HG02642 (cell line): ENCODE results near the gene GALNT1.
"Not testable (repeated sequence)": the region's sequence is repeated elsewhere in the genome, so short reads cannot be mapped to it uniquely, and the experiment has no call there.

ENCODE experiments used
- ATAC-seq: cut with Tn5 transposase; IDR thresholded peaks from one replicate; pipeline ENCODE4 v1.9.1; 2021; ENCODE audit warnings: mild to moderate bottlenecking; ENCODE audit not compliant: unreplicated experiment, poor library complexity

GALNT1 gene

DNA sequence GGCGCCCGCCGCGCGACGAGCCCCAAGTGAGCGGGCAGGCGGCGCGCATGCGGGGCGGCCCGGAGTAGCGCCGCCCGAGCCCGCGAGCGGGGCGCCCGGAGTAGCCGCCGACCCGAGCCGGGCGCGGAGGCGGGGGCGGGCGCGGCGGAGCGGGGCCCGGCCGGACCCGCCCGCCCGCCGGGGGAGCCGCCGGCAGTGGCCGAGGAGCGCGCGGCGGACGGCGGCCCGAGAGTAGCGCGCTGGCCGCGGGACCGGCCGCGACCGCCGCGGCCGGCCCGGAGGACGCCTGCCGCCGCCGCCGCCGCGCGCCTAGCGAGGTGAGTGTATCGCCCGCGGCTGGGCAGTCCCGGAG, at the start of gene GALNT1:
GALNT1 (plus strand) TSS at position 195 of the 352 bp plus-strand sequence. CDS start 72,923 bp downstream, outside the sequence.
- peak; percentile 18 for ATAC-seq

DNA sequence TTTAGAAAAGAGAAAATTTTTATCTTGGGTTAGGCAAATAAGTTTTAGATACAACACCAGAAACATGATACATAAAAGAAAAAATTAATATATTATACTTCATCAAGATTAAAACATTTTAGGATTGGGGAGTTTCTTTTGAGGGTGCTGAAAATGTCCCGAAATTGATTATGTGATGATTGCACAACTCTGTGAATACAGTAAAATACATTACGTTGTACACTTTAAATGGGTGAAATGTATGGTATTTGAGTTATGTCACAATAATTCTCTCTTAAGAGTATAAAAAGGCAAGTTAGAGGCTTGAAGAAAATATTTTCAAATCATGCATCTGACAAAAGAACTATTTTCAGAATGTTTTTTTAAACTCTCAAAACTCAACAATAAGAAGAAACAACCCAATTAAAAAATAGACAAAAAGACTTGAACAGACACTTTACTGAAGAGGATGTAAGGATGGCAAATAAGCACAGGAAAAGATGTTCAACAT, 47.6 kb upstream of the GALNT1 start:
- ATAC-seq = no peak

DNA sequence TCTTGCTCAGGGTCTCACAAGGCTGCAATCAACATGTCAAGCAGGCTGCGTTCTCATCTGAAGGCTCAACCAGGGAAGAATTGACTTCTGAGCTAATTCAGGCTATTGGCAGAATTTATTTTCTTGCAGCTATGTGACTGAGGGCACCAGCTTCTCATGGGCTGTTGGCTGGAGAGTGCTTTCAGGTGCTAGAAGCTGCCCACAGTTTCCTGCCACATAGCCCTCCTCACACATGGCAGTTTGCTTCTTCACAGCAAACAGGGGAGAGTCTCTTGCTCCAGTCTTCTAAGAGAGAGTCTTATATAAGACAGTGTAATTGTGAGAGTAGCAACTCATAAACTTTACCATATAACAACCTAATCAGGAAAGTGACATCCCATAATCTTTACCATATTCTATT, 46.2 kb upstream of the GALNT1 start:
- no peak for ATAC-seq

DNA sequence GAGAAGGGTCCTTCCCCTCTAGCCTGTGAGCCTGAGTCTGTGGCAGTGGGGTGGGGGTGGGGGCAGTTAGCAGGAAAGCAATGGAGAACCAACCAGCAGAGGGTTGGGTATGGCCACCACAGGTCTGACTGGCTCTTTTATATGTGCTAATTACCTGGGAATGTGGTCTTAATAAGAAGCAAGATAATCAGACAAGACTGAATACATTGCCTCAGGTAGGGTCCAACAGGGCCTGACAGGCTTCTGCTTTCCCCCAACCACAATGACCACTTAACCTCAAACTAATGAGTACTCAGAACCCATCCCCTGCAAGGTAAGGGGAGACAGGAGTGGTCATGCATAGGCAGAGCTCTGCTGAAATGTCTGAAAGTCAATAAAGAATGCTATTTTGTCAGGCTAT, 39.2 kb upstream of the GALNT1 start:
- ATAC-seq = no peak

DNA sequence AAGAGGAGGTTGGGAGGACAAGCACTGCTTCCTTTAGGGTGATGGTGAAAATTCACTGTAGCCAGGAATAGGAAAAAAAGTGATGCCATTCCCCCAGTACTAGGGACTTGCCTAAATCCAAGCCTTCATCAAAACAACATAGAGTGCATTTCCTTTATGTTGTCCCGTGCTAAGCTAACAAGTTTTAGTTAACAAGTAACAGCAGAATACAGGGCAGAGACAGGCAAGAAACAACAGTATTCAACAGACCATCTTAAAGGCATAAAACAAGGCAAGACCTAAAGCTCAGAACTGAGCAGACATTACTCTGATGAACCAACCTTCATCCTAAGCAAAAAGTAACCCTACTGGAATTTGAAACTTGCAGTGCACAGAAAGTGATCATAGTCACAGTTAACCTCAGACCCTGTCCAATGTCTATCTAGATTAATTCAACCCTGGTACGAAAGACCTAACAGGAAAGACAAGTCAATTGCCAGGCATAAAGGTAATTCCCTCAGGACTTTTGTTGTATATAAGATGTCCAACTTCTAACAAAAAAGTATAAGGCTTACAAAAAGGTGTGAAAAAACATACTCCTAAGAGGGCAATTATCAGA, 34.4 kb upstream of the GALNT1 start:
- ATAC-seq = no peak

DNA sequence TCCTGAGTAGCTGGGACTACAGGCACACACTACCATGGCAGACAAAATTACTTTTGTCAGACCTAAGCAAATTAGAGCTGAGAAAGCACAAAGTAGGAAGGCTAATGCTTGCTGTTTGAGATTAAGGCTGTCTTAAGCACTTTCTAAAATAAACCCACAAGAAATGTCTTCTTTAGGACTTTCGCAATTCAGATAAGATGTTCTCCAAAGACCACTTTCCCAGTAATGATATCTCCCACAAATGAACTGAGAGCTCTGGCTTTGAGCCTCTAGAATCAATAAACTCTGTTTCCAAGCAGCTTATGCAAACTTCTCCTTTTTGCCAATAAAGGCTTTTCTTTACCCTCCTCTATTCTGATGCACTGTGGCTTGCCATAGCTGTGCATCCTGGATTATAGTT, 32.0 kb upstream of the GALNT1 start:
- ATAC-seq = no peak

DNA sequence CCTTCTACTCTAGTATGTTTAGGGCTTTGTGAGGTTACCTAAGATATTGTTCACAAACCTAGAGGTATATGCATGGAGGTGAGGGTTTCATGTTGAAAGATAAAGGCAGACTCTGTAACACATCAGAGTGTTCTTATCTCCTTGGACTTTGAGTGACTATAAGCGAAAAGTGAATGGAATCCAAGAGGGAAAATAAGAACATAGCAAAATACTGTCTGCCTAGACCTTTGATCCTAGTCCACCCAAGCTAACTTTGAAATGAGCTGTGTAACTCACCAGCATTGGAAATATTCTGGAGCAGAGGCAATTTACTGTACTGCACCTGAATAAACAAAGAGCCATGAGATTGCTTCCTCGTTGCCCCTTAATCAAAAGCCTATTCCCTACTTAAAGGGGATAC, 28.2 kb upstream of the GALNT1 start:
- no peak for ATAC-seq

DNA sequence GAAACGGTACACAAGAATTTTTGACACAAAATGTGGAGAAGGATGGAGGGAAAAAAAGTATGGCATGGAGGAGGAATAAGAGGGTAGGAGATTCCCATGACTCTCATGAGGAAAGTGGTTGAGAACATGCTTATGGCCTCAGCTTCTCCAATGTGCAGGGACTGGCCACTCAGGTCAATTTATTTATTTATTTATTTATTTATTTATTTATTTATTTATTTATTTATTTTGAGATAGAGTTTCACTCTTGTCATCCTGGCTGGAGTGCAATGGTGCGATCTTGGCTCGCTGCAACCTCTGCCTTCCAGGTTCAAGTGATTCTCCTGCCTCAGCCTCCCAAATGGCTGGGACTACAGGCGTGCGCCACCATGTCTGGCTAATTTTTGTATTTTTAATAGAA, 26.0 kb upstream of the GALNT1 start:
- ATAC-seq = not testable (repeated sequence)

DNA sequence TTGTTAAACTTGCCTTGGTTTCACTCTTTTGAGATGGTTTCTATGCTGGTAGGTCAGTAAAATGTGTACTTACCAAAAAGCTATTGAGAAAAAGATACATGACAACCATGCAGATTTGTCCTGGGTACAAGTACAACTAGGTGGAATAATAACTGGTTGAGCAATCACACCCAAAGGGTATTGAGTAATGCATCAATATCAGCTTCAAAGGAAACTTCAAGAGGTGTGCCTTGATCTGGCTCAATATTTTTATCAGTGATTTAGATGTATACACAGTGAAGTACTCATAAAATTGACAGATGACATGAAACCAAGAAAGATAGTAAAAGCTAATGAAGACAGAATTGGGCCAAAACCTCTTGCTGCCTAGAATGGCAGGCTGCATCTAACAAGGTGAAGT, 21.7 kb upstream of the GALNT1 start:
- no peak for ATAC-seq

DNA sequence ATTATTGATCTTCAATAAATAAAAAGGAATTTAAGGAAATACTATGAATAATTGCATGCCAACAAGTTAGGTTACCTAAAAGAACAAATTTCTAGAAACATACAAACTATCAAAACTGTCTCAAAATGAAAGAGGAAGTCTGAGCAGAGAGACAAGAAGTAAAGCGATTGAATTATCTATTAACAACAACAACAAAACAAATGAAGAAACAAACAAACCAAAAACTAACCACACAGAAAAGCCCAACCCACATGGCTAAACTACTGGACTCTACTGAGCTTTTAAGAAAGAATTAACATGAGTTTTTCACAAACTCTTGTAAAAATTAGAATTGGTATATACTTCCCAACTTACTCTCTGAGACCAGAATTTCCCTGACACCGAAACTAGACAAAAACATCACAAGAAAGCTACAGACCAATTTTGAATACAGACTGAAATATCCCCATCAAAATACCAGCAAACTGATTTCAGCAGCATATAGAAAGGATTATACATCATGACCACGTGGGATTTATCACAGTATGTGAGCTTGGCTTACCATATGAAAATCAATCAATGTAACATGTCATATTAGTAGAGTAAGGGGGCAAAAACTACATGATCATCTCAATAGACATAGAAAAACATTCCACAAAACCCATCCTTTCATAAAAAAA, 16.6 kb upstream of the GALNT1 start:
- ATAC-seq = peak; percentile 84

DNA sequence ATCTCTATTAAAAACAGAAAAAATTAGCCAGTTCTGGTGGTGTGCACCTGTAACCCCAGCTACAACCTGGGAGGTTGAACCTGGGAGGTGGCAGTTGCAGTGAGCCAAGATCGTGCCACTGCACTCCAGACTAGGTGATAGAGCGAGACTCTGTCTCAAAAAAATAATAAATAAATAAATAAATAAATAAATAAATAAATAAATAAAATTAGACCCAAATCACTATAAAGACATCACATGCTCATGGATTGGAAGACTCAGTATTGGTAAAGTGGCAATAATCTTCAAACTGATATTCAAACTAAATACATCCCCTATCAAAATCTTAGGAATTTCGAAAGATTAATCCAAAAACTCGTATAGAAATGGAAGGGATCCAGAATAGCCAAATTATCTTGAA, 15.5 kb upstream of the GALNT1 start:
- ATAC-seq = no peak

DNA sequence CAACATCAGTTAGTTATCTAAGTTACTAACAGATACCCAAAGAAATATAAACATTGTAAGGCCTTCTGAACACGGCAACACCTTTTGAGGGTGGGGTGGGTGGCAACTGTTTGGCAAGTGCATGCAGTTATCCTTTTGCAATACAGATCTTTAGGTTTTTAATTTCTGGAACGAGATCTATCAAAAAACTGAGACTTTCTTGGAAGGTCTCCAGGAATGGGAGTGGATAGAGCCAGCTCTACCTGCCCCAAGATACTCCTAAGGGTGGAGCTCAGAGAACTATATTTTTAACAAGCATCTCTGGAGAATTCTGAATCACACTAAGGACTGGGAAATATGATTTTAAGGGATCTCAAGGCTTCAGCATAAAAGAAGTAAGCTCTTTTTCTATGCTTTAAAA, 11.4 kb upstream of the GALNT1 start:
- no peak for ATAC-seq

DNA sequence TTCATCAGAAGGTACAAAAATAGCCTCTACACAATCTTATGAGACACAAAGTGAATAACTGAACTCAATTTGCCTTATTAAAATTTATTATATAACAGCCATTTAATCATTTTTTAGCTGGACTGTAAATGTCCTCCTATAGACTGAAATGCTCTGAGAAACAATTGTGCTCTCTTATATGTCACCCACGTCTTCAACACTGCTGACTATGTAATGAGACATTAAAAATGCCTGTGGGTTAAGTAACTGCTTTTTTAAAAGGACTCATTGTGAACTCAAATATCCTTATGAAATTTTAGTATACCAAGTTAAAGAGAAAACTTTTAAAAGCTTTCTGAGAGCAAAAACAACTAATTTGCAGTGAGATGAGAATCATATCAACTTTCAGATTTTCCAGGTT, 10.4 kb upstream of the GALNT1 start:
- no peak for ATAC-seq

DNA sequence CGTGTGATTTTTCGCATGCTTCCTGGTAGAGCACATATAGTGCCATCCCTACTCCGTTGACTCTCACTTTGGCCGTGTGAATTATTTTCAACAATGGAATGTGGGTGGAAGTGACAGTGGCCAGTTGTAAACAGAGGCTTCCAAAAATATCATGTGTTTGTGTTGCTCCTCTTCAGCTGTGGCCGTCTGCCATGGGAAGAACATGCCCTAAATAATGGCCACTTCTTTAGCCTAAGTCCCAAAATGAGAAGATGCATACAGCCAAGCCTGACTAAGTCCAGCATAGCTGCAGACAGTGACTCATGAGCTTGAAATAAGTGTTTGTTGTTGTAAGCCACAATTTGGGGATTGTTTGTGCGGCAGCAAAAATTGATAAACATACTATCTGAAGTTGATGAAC, 8.9 kb upstream of the GALNT1 start:
- ATAC-seq = no peak

DNA sequence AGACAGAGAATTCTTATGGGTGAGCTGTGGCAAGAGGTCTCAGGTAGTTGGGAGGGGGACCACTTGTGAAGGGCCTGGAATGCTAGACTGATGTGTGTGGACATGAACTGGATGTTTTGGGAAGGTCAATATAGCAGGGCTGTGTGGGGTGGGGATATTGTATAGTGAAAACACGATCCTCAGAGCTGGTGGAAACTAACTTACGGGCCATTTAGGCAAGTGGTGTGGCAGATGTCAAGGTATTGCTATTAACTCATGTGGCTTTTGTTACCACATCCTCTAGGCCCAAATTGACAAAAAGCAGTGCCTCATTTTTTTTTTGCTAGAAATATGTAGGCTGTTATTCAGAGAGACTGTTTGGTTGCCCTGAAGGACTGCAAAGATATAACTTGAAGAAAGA, 8.0 kb upstream of the GALNT1 start:
- no peak for ATAC-seq

DNA sequence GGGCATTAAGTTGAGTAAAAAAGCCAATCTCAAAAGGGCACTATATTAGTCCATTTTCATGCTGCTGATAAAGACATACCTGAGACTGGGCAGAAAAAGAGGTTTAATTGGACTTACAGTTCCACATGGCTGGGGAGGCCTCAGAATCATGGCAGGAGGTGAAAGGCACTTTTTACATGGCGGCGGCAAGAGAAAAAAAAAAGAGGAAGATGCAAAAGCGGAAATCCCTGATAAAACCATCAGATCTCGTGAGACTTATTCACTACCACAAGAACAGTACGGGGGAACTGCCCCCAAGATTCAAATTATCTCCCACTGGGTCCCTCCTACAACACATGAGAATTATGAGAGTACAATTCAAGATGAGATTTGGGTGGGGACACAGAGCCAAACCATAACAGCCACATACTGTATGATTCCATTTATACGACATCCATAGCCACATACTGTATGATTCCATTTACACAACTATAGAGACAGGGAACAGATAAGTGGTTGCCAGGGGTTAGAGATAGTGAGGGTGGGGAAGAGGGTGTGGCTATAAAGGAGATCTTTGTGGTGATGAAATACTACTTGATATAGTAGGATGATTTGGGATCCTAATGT, 5.2 kb upstream of the GALNT1 start:
- ATAC-seq = not testable (repeated sequence)

DNA sequence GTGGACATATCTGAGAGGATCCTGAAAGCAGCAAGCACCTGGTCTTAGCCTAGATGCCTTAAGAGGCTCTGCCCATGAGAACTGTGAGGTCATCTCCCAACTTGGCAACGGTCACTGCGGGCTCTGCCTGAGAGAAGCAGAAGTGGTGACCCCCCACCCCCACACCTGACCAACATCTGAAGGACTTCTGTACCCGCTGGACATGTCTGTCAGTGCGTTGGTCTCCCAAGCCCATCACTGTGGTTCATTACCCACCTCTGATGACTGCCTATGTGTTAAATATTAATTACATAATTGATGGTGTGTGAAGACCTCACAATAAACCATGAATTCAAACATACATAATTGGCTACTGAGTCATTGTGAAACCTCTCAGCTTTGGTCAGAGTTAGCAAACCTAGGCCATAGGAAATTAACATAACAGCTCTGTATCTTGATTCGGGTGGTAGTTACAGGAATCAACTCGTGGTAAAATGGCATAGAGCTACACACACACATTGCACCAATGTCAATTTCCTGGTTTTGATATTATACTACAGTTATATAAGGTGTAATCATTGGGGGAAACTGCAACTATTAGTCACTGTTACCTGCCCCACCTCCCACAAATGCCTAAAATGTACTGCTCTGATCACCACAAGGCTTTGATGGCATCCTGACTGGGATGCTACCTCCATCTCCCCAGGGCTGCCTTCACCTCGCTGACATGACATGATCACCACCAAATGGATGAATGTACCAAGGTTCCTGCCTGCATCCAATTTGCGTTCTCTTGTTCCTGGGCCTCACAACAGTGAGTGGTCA, 4.3 kb upstream of the GALNT1 start:
- peak; percentile 52 for ATAC-seq

DNA sequence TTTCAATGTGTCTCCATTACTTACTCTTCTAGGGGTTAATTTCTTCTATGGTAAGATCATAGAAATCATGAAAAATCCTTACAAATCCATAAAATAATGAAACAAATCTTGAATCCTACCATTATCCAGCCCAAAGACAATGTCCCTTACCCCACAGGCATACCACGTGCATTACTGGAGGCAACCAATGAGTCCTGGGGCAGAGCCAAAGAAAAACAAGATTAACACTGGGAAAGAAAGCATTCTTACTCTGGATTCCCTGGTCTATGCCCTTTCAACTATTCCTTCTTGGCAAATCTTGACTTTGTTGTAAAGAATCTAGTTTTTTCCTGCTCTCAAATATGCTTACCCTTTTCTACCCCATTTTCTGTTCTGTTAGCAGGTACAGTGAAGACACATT, 3.1 kb upstream of the GALNT1 start:
- ATAC-seq = no peak

DNA sequence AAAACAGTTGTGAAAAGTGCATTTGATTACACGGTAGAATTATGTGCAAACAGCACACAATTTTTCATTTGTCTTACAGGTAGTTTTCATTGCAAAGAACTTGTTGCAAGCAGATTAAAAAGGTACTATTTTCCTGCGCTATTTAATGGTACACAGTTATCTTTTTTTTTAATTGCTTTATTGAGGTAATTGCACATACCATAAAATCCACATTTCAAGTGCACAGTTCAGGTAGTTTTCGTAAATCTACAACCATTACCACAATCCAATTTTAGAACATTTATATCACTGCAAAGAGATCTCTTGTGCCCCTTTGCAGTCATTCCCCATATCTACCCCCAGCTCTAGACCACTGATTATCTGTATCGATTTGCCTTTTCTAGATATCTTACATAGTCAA, 2.6 kb upstream of the GALNT1 start:
- ATAC-seq = no peak

DNA sequence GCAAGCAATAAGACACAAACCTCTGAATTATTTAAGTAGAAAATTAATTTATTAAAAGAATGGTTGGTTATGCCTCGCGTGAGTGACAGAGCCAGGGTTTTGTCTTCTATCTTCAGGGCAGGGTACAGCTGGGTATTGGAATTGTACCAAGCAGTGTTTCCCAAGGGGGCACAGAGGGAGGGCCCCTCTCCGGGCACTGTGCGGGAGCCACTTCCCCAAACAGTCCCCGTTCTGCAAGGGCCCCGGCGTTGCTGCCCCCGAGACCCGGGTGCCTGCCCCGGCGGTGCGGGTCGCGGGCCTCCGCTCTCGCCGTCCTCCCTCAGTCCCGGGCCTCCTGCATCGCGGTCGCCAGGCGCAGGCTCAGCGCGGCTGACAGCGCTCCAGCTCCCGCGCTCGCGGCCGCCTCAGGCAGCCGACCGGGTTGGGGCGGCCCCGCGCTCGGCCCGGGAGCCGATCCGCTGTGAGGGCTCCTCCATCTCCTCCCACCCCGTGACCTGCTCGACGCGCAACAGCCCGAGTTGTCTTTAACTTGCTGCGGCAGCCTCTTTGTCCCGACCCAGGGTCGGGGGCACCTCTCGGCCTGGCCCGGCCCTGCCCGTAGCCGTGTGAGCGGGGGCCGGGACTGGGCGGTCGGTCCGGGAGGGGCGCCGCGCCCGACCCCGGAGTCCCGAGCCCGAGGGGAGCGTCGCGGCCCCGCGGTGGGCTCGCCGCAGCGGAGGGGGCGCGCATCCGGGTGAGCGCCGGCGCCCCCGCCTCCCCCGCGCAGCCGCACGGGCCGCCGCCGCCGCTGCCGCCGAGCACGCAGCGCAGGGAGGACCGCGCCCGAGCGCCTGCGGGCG, 620 bp upstream of the GALNT1 start:
- ATAC-seq = peak; percentile 53
